ENCODE measurements around the gene KRTAP5-8. TPM values are rescaled to one million over a fixed set of nuclear protein-coding genes. Genes with fewer than 3 reads are reported as not detected.
"Not testable (repeated sequence)": the region's sequence is repeated elsewhere in the genome, so short reads cannot be mapped to it uniquely, and the experiment has no call there.

The KRTAP5-8 gene, protein sequence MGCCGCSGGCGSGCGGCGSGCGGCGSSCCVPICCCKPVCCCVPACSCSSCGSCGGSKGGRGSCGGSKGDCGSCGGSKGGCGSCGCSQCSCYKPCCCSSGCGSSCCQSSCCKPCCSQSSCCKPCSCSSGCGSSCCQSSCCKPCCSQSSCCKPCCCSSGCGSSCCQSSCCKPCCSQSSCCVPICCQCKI
- total RNA-seq = not detected

DNA sequence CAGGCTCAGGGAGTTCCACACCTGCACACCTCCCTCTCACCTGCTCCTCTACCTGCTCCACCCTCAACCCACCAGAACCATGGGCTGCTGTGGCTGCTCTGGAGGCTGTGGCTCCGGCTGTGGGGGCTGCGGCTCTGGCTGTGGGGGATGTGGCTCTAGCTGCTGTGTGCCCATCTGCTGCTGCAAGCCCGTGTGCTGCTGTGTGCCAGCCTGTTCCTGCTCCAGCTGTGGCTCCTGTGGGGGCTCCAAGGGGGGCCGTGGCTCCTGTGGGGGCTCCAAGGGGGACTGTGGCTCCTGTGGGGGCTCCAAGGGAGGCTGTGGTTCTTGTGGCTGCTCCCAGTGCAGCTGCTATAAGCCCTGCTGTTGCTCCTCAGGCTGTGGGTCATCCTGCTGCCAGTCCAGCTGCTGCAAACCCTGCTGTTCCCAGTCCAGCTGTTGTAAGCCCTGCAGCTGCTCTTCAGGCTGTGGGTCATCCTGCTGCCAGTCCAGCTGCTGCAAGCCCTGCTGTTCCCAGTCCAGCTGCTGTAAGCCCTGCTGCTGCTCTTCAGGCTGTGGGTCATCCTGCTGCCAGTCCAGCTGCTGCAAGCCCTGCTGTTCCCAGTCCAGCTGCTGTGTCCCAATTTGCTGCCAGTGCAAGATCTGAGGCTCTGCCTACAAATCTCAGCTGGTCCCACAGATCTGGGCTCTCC, at the start of gene KRTAP5-8:
TSS of gene KRTAP5-8 (plus strand) at position 49 of the 689 bp plus-strand sequence. CDS start at position 80, 31 bp downstream.
- H3K9me3 ChIP-seq; H3K4me3 ChIP-seq; H3K4me1 ChIP-seq; DNase-seq (ENCODE audit: extremely low spot score in 2 of 2); H3K27me3 ChIP-seq; H3K36me3 ChIP-seq; H3K27ac ChIP-seq; intact Hi-C loops (cut with DNase I): not testable (repeated sequence)

DNA sequence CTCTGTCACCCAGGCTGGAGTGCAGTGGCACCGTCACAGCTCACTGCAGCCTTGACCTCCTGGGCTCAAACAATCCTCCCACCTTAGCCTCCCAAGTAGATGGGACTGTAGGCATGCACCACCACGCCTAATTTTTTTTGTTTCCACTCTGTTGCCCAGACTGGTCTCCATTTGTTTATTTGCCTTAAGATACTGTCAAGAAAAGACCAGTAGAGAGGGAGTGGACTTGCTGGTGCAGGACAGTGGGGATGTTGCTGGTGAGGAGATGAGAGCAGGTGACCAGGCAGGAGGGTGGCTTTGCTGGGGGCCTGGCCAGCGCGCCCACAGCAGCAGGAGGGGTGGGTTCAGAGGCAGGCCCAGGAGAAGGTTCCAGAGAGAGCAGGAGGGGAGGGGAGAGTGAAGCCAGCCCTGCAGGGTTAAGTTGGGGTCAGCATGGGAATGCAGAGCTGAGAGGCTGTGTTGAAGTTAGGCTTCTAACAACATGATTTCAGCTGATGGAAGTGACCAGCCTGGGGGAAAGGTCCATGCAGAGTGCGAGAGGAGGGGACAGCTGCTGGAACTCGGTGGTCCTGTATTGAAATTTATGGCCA, 49.0 kb upstream of the KRTAP5-8 start:
- Histone ChIP-seq H3K4me3 (no peak overlapping the region), H3K27me3 (no peaks in the 10 kb centered on the region), H3K27ac (no peak overlapping the region), H3K9me3 (no peaks in the 10 kb centered on the region), H3K4me1 (no peaks in the 10 kb centered on the region), H3K36me3 (peaks cover 0 to 59% of the 10 kb centered on the region in 2 donors)
- intact Hi-C loops (cut with DNase I) = no loop called here
- TF ChIP-seq POLR2AphosphoS5 (IDR thresholded peaks at IDR 0.05; ENCODE audit: insufficient read depth in 1 of 2, low read depth in 1 of 2) (no peak), POLR2A (IDR thresholded peaks at IDR 0.05) (no peak)
- TF ChIP-seq, protein P1, sequence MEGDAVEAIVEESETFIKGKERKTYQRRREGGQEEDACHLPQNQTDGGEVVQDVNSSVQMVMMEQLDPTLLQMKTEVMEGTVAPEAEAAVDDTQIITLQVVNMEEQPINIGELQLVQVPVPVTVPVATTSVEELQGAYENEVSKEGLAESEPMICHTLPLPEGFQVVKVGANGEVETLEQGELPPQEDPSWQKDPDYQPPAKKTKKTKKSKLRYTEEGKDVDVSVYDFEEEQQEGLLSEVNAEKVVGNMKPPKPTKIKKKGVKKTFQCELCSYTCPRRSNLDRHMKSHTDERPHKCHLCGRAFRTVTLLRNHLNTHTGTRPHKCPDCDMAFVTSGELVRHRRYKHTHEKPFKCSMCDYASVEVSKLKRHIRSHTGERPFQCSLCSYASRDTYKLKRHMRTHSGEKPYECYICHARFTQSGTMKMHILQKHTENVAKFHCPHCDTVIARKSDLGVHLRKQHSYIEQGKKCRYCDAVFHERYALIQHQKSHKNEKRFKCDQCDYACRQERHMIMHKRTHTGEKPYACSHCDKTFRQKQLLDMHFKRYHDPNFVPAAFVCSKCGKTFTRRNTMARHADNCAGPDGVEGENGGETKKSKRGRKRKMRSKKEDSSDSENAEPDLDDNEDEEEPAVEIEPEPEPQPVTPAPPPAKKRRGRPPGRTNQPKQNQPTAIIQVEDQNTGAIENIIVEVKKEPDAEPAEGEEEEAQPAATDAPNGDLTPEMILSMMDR (IDR thresholded peaks at IDR 0.05) = no peak
- no peak for DNase-seq (ENCODE audit: extremely low spot score in 2 of 2)

DNA sequence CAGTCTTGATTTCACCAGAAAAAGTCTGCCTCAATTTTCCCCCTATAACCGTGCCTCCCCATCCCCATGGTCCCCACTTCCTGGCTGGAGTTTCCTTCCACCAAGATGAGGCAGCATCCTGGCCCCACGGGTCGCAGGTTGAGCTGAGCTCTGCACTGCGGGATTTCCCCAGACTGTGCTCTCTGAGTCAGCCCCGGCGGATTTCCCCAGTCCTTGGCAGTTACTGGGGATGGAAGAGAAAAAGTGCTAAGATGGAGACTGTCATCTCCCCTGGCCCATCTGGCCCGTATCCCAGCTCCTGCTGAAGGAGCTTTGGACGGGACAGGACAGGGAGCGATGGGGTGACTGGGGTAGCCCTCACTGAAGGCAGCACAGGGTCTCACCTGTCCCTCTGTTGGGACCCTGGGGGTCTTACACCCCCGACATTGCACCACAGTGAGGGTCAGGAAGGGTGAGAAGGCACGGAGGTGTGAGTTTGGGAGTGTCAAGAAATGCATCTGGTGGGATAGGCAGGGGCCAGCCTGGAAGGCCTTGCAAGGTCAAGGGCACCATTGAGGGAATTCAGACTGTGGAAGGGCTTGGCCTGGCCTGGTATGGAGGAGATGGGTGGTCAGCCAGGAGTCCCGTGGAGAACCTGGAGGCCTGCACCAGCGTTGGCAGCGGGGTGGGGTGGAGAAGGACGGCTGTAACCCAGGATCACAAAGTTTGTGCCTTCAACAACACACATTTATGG, 48.3 kb upstream of the KRTAP5-8 start:
- H3K36me3 ChIP-seq = peaks cover 0 to 58% of the 10 kb centered on the region in 2 donors

DNA sequence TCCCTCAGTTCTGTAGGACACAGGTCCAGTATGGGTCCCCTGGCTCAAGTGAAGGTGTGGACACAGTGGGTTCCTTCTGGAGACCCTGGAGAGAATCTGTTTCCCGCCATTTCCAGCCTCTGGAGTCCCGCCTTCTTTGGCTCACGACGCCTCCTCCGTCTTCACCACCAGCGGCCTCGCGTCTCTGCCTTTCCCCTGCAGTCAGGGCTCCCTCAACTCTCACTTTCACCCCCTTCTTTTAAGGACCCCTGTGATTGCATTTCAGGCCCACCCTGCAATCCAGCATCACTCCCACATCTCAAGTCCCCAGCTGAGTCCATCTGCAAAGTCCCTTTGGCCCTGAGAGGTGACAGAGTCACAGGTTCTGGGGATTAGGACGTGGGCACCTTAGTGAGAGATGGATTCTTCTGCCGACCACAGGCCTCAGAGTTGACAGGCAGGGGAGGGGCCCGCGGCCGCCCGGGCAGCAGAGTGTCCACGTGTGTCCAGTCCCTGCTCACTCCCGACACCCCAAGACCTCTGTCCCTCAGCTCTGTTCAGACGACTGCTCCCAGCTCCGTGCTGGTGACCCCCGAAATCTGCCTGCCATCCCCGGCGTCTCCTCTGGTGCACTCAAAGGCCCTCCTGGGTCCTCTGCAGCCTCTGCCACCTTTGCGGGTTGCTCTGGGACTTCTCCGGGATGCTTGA, 47.6 kb upstream of the KRTAP5-8 start:
- Histone ChIP-seq H3K9me3 (no peaks in the 10 kb centered on the region), H3K4me1 (no peaks in the 10 kb centered on the region), H3K4me3 (no peak overlapping the region), H3K27ac (no peak overlapping the region), H3K36me3 (peaks cover 0 to 58% of the 10 kb centered on the region in 2 donors), H3K27me3 (no peaks in the 10 kb centered on the region)
- TF ChIP-seq, protein P1 (IDR thresholded peaks at IDR 0.05) = no peak
- TF ChIP-seq POLR2A (IDR thresholded peaks at IDR 0.05) (no peak), POLR2AphosphoS5 (IDR thresholded peaks at IDR 0.05; ENCODE audit: insufficient read depth in 1 of 2, low read depth in 1 of 2) (no peak)
- no peak for DNase-seq (ENCODE audit: extremely low spot score in 2 of 2)
- intact Hi-C loops (cut with DNase I) = no loop called here

More for the DNA sequence above, 48.3 kb upstream of the KRTAP5-8 start:
- TF ChIP-seq, protein P1 (IDR thresholded peaks at IDR 0.05) = no peak
- TF ChIP-seq POLR2A (IDR thresholded peaks at IDR 0.05) (no peak), POLR2AphosphoS5 (IDR thresholded peaks at IDR 0.05; ENCODE audit: insufficient read depth in 1 of 2, low read depth in 1 of 2) (no peak)
- H3K4me1 ChIP-seq = no peaks in the 10 kb centered on the region
- DNase-seq (ENCODE audit: extremely low spot score in 2 of 2) = no peak
- H3K9me3 ChIP-seq = no peaks in the 10 kb centered on the region
- intact Hi-C loops (cut with DNase I) = no loop called here
- H3K27ac ChIP-seq = no peak overlapping the region
- no peak overlapping the region for H3K4me3 ChIP-seq
- H3K27me3 ChIP-seq = no peaks in the 10 kb centered on the region
